ENCODE measurements around the gene LMNB1. TPM values are rescaled to one million over a fixed set of nuclear protein-coding genes. Genes with fewer than 3 reads are reported as not detected.

Gene LMNB1
- polyA plus RNA-seq, 3 donors, result 18.0 to 33.0 (median 28.2) TPM

- Histone ChIP-seq H3K9ac (ENCODE audit: insufficient read depth, low read length, poor library complexity, severe bottlenecking) (no peak overlapping the region), H3K4me3 (replicated peaks in 1 of 3; ENCODE audit: low read depth in 2 of 3, low read length in 3 of 3) (peak overlapping the region in 1 of 3 experiments; percentile 33), H2AFZ (ENCODE audit: insufficient read depth, low read depth, low read length, poor library complexity, severe bottlenecking) (no peak overlapping the region), H3K4me1 (ENCODE audit: control insufficient read depth in 1 of 2, insufficient read depth in 2 of 2, low read length in 2 of 2) (peaks cover 53 to 60% of the 10 kb centered on the region in 2 donors), H3K9me3 (replicated peaks in 1 of 2; ENCODE audit: control insufficient read depth in 1 of 2, insufficient read depth in 1 of 2, low read length in 2 of 2) (no peaks in the 10 kb centered on the region), H4K20me1 (ENCODE audit: insufficient read depth, low read length) (no peaks in the 10 kb centered on the region), H3K4me2 (replicated peaks; ENCODE audit: extremely low read depth, low read length, poor library complexity, severe bottlenecking) (peak overlapping the region; percentile 31), H3K27me3 (ENCODE audit: control insufficient read depth in 2 of 2, insufficient read depth in 2 of 2, low read length in 2 of 2) (no peaks in the 10 kb centered on the region), H3K36me3 (replicated peaks in 1 of 2; ENCODE audit: control insufficient read depth in 1 of 2, insufficient read depth in 2 of 2, low read length in 2 of 2) (peaks cover 23 to 41% of the 10 kb centered on the region in 2 donors), H3K27ac (ENCODE audit: low read depth in 1 of 2, low read length in 2 of 2) (peak overlapping the region; percentile 60 to 94), H3K79me2 (ENCODE audit: insufficient read depth, low read length) (peaks cover 89% of the 10 kb centered on the region)
- Mint-ChIP-seq H3K9me3 (peaks cover 0 to 3% (median 0%) of the 10 kb centered on the region in 7 donors), H3K4me1 (peaks cover 49% of the 10 kb centered on the region), H3K4me3 (peak overlapping the region in 1 of 2 donors; percentile 26), H3K36me3 (peaks cover 39 to 58% of the 10 kb centered on the region in 2 donors), H3K27me3 (ENCODE audit: low read depth in 3 of 3) (no peaks in the 10 kb centered on the region), H3K27ac (peak overlapping the region; percentile 88 to 99 (median 93))
- intact Hi-C loops (cut with micrococcal nuclease), result loop anchor here in 1 of 2 donors (5.0 kb wide), 1 partner anchor 38 kb away; the partner anchor contains the start of gene LMNB1
- peak; percentile 35 to 73 (median 70) for DNase-seq
- TF ChIP-seq CTCF (IDR thresholded peaks at IDR 0.05), result no peak
- WGBS (ENCODE audit: insufficient coverage), result 54% methylated on average over 2 of the region's 2 CpGs
Measured at GRCh38 chr5:126814721-126815404, 37.9 kb downstream of the LMNB1 start.

- Mint-ChIP-seq H3K36me3 (peaks cover 42 to 69% of the 10 kb centered on the region in 2 donors), H3K27me3 (ENCODE audit: low read depth in 3 of 3) (no peaks in the 10 kb centered on the region), H3K27ac (peak overlapping the region; percentile 48 to 79 (median 68)), H3K9me3 (peaks cover 0 to 3% (median 0%) of the 10 kb centered on the region in 7 donors), H3K4me1 (peaks cover 34% of the 10 kb centered on the region), H3K4me3 (no peak overlapping the region)
- Histone ChIP-seq H3K27ac (ENCODE audit: low read depth in 1 of 2, low read length in 2 of 2) (peak overlapping the region in 1 of 2 donors; percentile 59), H3K4me2 (replicated peaks; ENCODE audit: extremely low read depth, low read length, poor library complexity, severe bottlenecking) (no peak overlapping the region), H3K9me3 (replicated peaks in 1 of 2; ENCODE audit: control insufficient read depth in 1 of 2, insufficient read depth in 1 of 2, low read length in 2 of 2) (no peaks in the 10 kb centered on the region), H3K79me2 (ENCODE audit: insufficient read depth, low read length) (peaks cover 96% of the 10 kb centered on the region), H3K4me1 (ENCODE audit: control insufficient read depth in 1 of 2, insufficient read depth in 2 of 2, low read length in 2 of 2) (peaks cover 36 to 42% of the 10 kb centered on the region in 2 donors), H3K4me3 (replicated peaks in 1 of 3; ENCODE audit: low read depth in 2 of 3, low read length in 3 of 3) (no peak overlapping the region), H3K36me3 (replicated peaks in 1 of 2; ENCODE audit: control insufficient read depth in 1 of 2, insufficient read depth in 2 of 2, low read length in 2 of 2) (peaks cover 37 to 58% of the 10 kb centered on the region in 2 donors), H4K20me1 (ENCODE audit: insufficient read depth, low read length) (no peaks in the 10 kb centered on the region), H2AFZ (ENCODE audit: insufficient read depth, low read depth, low read length, poor library complexity, severe bottlenecking) (no peak overlapping the region), H3K9ac (ENCODE audit: insufficient read depth, low read length, poor library complexity, severe bottlenecking) (no peak overlapping the region), H3K27me3 (ENCODE audit: control insufficient read depth in 2 of 2, insufficient read depth in 2 of 2, low read length in 2 of 2) (no peaks in the 10 kb centered on the region)
- 100% methylated on average over 1 of the region's 8 CpGs for WGBS (ENCODE audit: insufficient coverage)
- DNase-seq, result no peak
- no peak for TF ChIP-seq CTCF (IDR thresholded peaks at IDR 0.05)
- intact Hi-C loops (cut with micrococcal nuclease), result no loop called here
Measured at GRCh38 chr5:126816649-126817048, 39.7 kb downstream of the LMNB1 start.

All from CD14-positive monocyte (primary cell).